ENCODE measurements around the gene APOB.
A peak's percentile ranks its signal among the peaks of the same experiment; 100 is the strongest.

The APOB gene

DNA sequence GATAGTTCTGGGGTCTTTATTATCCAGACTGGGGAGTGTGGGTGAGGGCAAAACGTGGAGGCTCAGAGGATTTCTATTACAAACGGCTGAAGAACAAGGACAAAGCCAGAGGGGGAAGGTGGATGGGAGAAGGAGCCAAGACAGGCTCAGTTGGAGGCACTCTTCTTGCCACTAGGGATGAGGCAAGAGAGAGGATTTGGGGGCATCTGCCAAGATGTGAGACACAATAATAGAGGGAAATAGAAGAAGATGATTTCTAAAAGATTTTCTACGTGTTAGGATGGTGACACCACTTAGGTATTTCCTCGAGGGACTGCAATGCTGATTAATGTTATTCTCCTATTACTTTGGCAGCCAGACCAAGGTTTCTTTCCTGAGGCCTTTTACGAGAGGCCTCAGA, 71.8 kb downstream of the APOB start:
- no peak for DNase-seq (ENCODE audit: low read depth, low spot score)
- WGBS (ENCODE audit: insufficient coverage, insufficient read length): no CpG with 5 or more reads among the region's 5 CpGs
- Histone ChIP-seq H3K27ac (ENCODE audit: low read length) (no peak overlapping the region), H3K4me1 (ENCODE audit: control insufficient read depth, insufficient read depth, low read length) (no peaks in the 10 kb centered on the region), H3K27me3 (ENCODE audit: control insufficient read depth, insufficient read depth, low read length) (no peaks in the 10 kb centered on the region), H3K36me3 (ENCODE audit: control insufficient read depth, insufficient read depth, low read length) (no peaks in the 10 kb centered on the region), H3K9me3 (ENCODE audit: control insufficient read depth, insufficient read depth, low read length) (no peaks in the 10 kb centered on the region), H3K4me3 (ENCODE audit: low read length) (no peak overlapping the region)

DNA sequence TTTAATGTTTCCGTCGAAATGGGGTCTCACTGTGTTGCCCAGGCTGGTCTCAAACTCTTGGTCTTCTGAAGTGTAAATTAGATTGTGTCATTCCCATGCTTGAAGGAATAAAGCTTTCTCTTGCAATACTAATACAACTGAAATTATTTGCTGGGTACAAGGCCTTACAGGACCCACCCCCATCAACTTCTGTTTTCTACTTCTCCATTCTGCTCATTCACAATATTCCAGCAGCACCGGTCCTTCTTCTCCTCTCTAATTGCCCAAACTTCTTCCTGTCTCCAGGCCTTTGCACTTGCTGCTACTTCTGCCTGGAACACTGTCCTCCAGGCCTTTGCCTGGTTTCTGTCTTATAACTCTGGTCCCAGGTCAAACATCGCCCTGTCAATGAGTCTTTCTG, 73.8 kb downstream of the APOB start:
- no peaks in the 10 kb centered on the region for H3K4me1 ChIP-seq (ENCODE audit: control insufficient read depth, insufficient read depth, low read length)
- no CpG with 5 or more reads among the region's 4 CpGs for WGBS (ENCODE audit: insufficient coverage, insufficient read length)
- no peak for DNase-seq (ENCODE audit: low read depth, low spot score)
- H3K4me3 ChIP-seq (ENCODE audit: low read length): no peak overlapping the region
- no peaks in the 10 kb centered on the region for H3K27me3 ChIP-seq (ENCODE audit: control insufficient read depth, insufficient read depth, low read length)
- no peaks in the 10 kb centered on the region for H3K36me3 ChIP-seq (ENCODE audit: control insufficient read depth, insufficient read depth, low read length)
- no peak overlapping the region for H3K27ac ChIP-seq (ENCODE audit: low read length)
- H3K9me3 ChIP-seq (ENCODE audit: control insufficient read depth, insufficient read depth, low read length): no peaks in the 10 kb centered on the region

DNA sequence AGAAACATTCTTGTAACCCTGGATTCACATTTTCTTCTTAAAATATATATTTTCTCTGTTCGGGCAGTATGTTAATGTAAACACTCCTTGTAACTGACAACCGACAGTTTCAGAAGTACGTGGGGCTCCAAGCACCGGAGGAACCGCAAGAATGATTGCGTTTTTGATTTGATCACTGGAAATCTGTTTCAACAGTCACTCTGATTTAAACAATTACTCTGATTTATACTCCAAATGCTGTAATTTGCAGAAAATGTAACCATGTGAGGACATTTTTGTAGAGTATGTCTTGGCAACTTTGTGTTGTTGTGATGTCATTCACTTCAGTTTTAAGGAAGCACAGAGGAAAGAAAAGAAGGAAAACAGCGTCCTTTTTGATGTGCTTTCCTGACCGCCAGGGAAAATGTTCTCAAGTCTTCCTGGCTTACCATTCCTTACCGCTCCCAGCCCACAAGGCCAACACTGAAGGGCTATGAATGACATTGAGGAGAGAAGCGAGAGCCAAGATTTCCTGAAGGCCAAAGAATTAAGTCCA, 77.7 kb downstream of the APOB start:
- H3K27me3 ChIP-seq (ENCODE audit: control insufficient read depth, insufficient read depth, low read length): no peaks in the 10 kb centered on the region
- no peak overlapping the region for H3K4me3 ChIP-seq (ENCODE audit: low read length)
- H3K27ac ChIP-seq (ENCODE audit: low read length): no peak overlapping the region
- H3K9me3 ChIP-seq (ENCODE audit: control insufficient read depth, insufficient read depth, low read length): no peaks in the 10 kb centered on the region
- no CpG with 5 or more reads among the region's 10 CpGs for WGBS (ENCODE audit: insufficient coverage, insufficient read length)
- H3K4me1 ChIP-seq (ENCODE audit: control insufficient read depth, insufficient read depth, low read length): no peaks in the 10 kb centered on the region
- H3K36me3 ChIP-seq (ENCODE audit: control insufficient read depth, insufficient read depth, low read length): no peaks in the 10 kb centered on the region
- DNase-seq (ENCODE audit: low read depth, low spot score): no peak

DNA sequence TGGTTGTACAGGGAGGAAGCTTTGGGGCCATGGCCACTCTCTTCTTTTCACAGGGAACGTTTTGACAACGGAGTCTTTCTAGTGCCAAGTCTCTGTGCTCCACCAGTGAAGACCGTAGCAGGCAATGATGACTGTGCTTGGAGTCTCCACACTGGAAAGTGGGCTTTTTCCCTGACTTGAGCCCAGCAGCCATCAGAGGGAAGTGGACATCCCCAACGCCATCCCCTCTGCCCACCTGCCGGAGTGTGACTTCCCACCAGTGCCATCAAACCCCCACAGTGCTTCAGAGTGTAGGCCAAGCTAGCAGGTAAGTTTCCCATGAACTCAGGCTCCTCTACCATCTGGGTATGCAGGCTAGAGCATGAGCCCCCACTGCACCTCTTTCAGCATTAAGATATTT, 78.7 kb downstream of the APOB start:
- H3K27ac ChIP-seq (ENCODE audit: low read length): no peak overlapping the region
- no CpG with 5 or more reads among the region's 5 CpGs for WGBS (ENCODE audit: insufficient coverage, insufficient read length)
- no peak for DNase-seq (ENCODE audit: low read depth, low spot score)

DNA sequence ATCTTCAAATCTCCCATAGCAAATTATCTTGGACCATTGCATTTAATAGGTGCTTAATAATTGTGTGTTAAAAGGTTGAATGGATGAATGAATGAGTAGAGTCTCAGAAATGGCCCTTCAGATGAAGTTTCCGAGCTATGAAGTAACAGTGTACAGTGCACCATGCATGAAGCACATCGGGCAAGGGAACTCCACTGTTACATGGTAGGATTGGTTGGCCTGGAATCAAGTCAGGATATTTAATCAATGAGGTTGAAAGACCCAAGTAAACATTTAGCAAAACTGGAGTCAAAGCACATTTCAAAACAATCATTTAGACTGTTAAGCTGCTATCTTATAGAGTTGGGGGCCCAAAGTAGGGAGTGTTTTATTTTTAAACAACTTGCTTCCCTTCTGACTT, 80.0 kb downstream of the APOB start:
- WGBS (ENCODE audit: insufficient coverage, insufficient read length): no CpG with 5 or more reads among the region's 2 CpGs
- no peaks in the 10 kb centered on the region for H3K4me1 ChIP-seq (ENCODE audit: control insufficient read depth, insufficient read depth, low read length)
- DNase-seq (ENCODE audit: low read depth, low spot score): no peak
- no peaks in the 10 kb centered on the region for H3K36me3 ChIP-seq (ENCODE audit: control insufficient read depth, insufficient read depth, low read length)
- no peak overlapping the region for H3K4me3 ChIP-seq (ENCODE audit: low read length)
- H3K27me3 ChIP-seq (ENCODE audit: control insufficient read depth, insufficient read depth, low read length): no peaks in the 10 kb centered on the region
- H3K27ac ChIP-seq (ENCODE audit: low read length): no peak overlapping the region
- H3K9me3 ChIP-seq (ENCODE audit: control insufficient read depth, insufficient read depth, low read length): no peaks in the 10 kb centered on the region

More for the DNA sequence above, 78.7 kb downstream of the APOB start:
- no peaks in the 10 kb centered on the region for H3K36me3 ChIP-seq (ENCODE audit: control insufficient read depth, insufficient read depth, low read length)
- no peaks in the 10 kb centered on the region for H3K27me3 ChIP-seq (ENCODE audit: control insufficient read depth, insufficient read depth, low read length)
- no peak overlapping the region for H3K4me3 ChIP-seq (ENCODE audit: low read length)
- H3K4me1 ChIP-seq (ENCODE audit: control insufficient read depth, insufficient read depth, low read length): no peaks in the 10 kb centered on the region
- H3K9me3 ChIP-seq (ENCODE audit: control insufficient read depth, insufficient read depth, low read length): no peaks in the 10 kb centered on the region

DNA sequence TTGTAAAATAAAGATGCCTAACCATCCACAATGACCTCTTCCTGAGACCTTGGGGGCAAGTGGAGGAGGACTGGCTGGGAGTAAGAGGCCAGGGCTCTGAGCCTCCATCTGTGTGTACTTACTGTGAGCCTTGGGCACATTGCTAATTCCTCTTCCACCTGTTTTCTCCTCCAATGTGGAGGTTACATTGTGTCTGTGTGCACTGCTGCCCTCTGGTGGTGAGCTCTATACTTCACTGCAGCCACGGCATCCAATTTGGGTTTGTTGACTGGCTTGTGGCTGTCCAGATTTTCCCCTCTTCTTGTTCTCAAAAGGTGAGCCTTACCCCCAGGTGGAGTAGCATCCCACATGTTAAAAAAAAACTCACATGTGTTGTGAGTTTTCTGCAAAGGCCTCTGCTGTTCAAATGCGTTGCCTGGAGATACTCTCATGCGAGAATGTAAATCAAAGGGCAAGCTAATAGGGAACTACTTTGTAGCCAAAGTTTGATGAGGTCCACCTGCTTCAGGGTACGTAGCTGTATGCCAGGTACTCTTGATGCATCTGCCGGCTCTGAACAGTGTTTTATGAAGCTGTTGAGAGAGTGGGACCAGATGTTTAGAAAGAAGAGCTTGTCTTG, 80.8 kb downstream of the APOB start:
- no peaks in the 10 kb centered on the region for H3K36me3 ChIP-seq (ENCODE audit: control insufficient read depth, insufficient read depth, low read length)
- H3K4me3 ChIP-seq (ENCODE audit: low read length): no peak overlapping the region
- H3K27ac ChIP-seq (ENCODE audit: low read length): no peak overlapping the region
- H3K9me3 ChIP-seq (ENCODE audit: control insufficient read depth, insufficient read depth, low read length): no peaks in the 10 kb centered on the region
- peak; percentile 61 for DNase-seq (ENCODE audit: low read depth, low spot score)
- H3K27me3 ChIP-seq (ENCODE audit: control insufficient read depth, insufficient read depth, low read length): no peaks in the 10 kb centered on the region
- no peaks in the 10 kb centered on the region for H3K4me1 ChIP-seq (ENCODE audit: control insufficient read depth, insufficient read depth, low read length)
- no CpG with 5 or more reads among the region's 5 CpGs for WGBS (ENCODE audit: insufficient coverage, insufficient read length)

DNA sequence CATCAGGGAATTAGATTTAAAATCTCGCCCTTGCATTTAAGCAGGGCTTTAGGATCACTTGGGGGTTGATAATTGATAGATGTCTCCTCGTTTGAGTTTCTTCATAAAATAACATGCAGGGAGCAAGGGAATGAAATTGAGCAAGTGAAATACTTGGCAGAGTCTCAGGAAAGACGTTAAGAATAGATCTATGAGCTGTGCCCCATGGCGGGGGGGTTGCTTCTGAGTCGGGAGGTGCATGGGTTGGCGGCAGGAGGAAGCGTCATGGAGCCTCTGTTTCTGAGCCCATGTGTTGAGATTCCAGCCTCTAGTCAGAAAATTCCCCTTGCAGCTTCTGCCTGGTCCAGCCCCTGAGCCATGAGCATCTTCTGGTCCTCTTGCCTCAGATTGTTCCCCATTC, 82.0 kb downstream of the APOB start:
- DNase-seq (ENCODE audit: low read depth, low spot score): no peak
- no peaks in the 10 kb centered on the region for H3K4me1 ChIP-seq (ENCODE audit: control insufficient read depth, insufficient read depth, low read length)
- H3K27ac ChIP-seq (ENCODE audit: low read length): no peak overlapping the region
- H3K4me3 ChIP-seq (ENCODE audit: low read length): no peak overlapping the region
- H3K27me3 ChIP-seq (ENCODE audit: control insufficient read depth, insufficient read depth, low read length): no peaks in the 10 kb centered on the region
- no peaks in the 10 kb centered on the region for H3K36me3 ChIP-seq (ENCODE audit: control insufficient read depth, insufficient read depth, low read length)
- H3K9me3 ChIP-seq (ENCODE audit: control insufficient read depth, insufficient read depth, low read length): no peaks in the 10 kb centered on the region
- whole genome bisulfite sequencing (ENCODE audit: insufficient coverage, insufficient read length): no CpG with 5 or more reads among the region's 7 CpGs

DNA sequence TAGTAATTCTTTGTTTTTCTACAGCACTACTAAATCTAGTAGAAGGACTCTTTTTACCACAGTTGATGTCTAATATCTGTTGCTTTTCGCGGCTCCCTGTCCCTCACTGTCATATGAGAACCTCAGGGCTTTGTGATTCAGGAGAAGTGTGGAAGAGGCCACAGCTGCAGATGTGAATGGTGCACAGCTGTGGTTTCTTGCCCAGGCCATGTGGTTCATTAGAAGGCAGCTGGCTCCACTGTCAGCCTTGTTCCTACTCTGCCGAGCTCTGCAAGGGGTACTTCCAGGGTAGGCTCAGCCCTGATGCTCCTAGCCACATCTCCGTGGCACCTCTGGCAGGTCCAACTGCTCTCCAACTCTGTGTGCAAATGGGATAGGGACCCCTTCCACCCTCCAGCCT, 83.9 kb downstream of the APOB start:
- Histone ChIP-seq H3K9me3 (ENCODE audit: control insufficient read depth, insufficient read depth, low read length) (no peaks in the 10 kb centered on the region), H3K4me1 (ENCODE audit: control insufficient read depth, insufficient read depth, low read length) (no peaks in the 10 kb centered on the region), H3K27ac (ENCODE audit: low read length) (no peak overlapping the region), H3K4me3 (ENCODE audit: low read length) (no peak overlapping the region), H3K27me3 (ENCODE audit: control insufficient read depth, insufficient read depth, low read length) (no peaks in the 10 kb centered on the region), H3K36me3 (ENCODE audit: control insufficient read depth, insufficient read depth, low read length) (no peaks in the 10 kb centered on the region)
- WGBS (ENCODE audit: insufficient coverage, insufficient read length): no CpG with 5 or more reads among the region's 4 CpGs
- DNase-seq (ENCODE audit: low read depth, low spot score): no peak

DNA sequence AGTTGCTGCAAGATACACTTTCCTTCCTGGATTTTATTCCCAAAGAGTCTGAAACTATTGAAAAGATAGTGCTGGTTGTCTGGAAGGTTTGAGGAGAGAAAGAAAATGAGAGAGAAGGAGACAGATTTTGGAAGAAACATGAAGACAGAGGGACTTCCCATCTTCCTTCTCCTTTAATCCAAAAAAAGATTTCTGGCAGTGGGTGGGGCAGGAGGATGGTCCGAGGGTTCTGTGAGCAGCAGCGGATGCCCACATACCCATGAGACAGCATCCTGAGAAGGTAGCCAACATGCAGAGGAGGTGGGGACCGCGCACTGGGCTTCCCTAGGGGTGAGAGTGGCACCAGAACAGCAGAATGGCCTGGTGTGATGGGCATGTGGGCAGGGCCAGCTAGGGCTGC, 84.6 kb downstream of the APOB start:
- Histone ChIP-seq H3K27me3 (ENCODE audit: control insufficient read depth, insufficient read depth, low read length) (no peaks in the 10 kb centered on the region), H3K36me3 (ENCODE audit: control insufficient read depth, insufficient read depth, low read length) (no peaks in the 10 kb centered on the region), H3K27ac (ENCODE audit: low read length) (no peak overlapping the region), H3K4me1 (ENCODE audit: control insufficient read depth, insufficient read depth, low read length) (no peaks in the 10 kb centered on the region), H3K4me3 (ENCODE audit: low read length) (no peak overlapping the region), H3K9me3 (ENCODE audit: control insufficient read depth, insufficient read depth, low read length) (no peaks in the 10 kb centered on the region)
- DNase-seq (ENCODE audit: low read depth, low spot score): no peak
- no CpG with 5 or more reads among the region's 4 CpGs for WGBS (ENCODE audit: insufficient coverage, insufficient read length)

DNA sequence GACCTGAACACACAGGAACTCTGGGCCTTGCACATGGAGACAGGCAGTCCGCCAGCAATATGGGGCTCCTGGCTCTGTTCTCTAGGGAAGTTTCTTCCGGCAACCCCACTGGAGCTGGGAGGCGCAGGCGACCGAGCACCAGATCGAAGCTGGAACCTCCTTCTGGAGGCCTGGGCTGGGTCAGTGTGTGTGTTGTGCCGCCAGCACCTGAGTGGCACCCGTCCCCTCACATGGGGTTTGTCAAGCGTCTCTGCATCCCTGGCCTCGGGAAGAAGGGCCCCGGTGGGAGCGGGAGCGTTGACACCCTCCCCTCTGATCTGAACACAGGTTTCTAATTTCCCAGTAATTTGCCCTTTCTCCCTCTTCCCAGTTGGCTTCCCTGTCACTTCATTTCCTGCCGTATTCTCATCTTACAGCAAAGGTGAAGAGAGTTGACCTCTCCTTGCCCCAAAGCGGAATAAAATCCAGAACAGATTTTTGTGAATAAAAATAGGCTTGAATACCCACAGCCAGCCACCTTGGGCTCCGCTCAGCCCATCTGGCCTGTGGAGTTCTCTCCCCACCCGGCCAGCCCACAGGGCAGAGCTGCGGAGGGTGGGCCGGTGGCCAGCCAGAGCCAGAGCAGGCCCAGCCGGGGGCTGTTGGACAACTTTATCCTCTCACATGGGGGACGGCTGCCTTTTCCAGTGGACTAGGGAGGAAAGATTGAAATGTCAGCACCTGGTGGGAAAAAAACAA, 85.9 kb downstream of the APOB start:
- DNase-seq (ENCODE audit: low read depth, low spot score): no peak

More for the DNA sequence above, 85.9 kb downstream of the APOB start:
- no peaks in the 10 kb centered on the region for H3K9me3 ChIP-seq (ENCODE audit: control insufficient read depth, insufficient read depth, low read length)
- no peaks in the 10 kb centered on the region for H3K27me3 ChIP-seq (ENCODE audit: control insufficient read depth, insufficient read depth, low read length)
- H3K36me3 ChIP-seq (ENCODE audit: control insufficient read depth, insufficient read depth, low read length): no peaks in the 10 kb centered on the region
- no peak overlapping the region for H3K27ac ChIP-seq (ENCODE audit: low read length)
- no CpG with 5 or more reads among the region's 21 CpGs for WGBS (ENCODE audit: insufficient coverage, insufficient read length)
- no peak overlapping the region for H3K4me3 ChIP-seq (ENCODE audit: low read length)
- no peaks in the 10 kb centered on the region for H3K4me1 ChIP-seq (ENCODE audit: control insufficient read depth, insufficient read depth, low read length)

Data from iPS DF 6.9 (cell line).